Measurements from ENCODE around the gene CBFA2T3. TPM values are rescaled to one million over a fixed set of nuclear protein-coding genes. Genes with fewer than 3 reads are reported as not detected.

CBFA2T3 gene
- total and polyA plus RNA-seq, 2 of the 13 experiments (the other 11 are each of a cell fraction or from before 2014, with no cell fraction given): 0.05 TPM; not detected in 1

GRCh38 chr16:88855736-88856121 lies 121.3 kb downstream of the CBFA2T3 start:
- Histone ChIP-seq H3K79me2 (ENCODE audit: insufficient read depth, low read length) (peaks cover 12% of the 10 kb centered on the region), H3K36me3 (replicated peaks in 1 of 2; ENCODE audit: control insufficient read depth in 1 of 2, insufficient read depth in 2 of 2, low read length in 2 of 2) (peaks cover 10 to 24% of the 10 kb centered on the region in 2 experiments), H3K27ac (ENCODE audit: extremely low read length, insufficient read depth, low read length) (no peak overlapping the region), H3K9ac (ENCODE audit: insufficient read depth, low read depth, low read length) (peak overlapping the region; percentile 54; the same call in 1 of the 2 replicates), H3K4me2 (ENCODE audit: low read depth, low read length) (peak overlapping the region; percentile 84), H3K4me1 (ENCODE audit: insufficient read depth, low read length) (peaks cover 15% of the 10 kb centered on the region), H3K9me3 (ENCODE audit: low read length) (no peaks in the 10 kb centered on the region), H3K4me3 (replicated peaks in 1 of 3; ENCODE audit: insufficient read depth in 1 of 3, low read depth in 2 of 3, low read length in 3 of 3) (peak overlapping the region; percentile 54 to 73 (median 72); a peak in 5 of 6 replicates), H3K27me3 (ENCODE audit: control insufficient read depth in 1 of 2, insufficient read depth in 2 of 2, low read length in 2 of 2) (no peaks in the 10 kb centered on the region; a peak in 1 of 5 replicates), H4K20me1 (ENCODE audit: insufficient read depth, low read length) (peaks cover 3% of the 10 kb centered on the region; the same call in 1 of the 2 replicates), H2AFZ (ENCODE audit: low read length) (no peak overlapping the region)
- in situ Hi-C loops (cut with HindIII; ENCODE audit: extremely low pct_ligation_motif_present, low pct_unique_long_range_greater_than_20kb): loop anchor here (5.0 kb wide), 2 partner anchors 43 to 98 kb away; partner anchors contain the start of gene APRT
- ChIA-PET POLR2A (interaction anchor here (2.3 kb wide), 1 partner anchor 312 kb away, joined by 9 read pairs; no protein-coding TSS in a partner anchor), CTCF (ENCODE audit: low intra/inter-chr PET ratio, low total read pairs) (no interaction called here)
- WGBS (ENCODE audit: low lambda C conversion rate): 89% methylated on average over 10 of the region's 13 CpGs
- FAIRE-seq (no peak), DNase-seq (ENCODE audit: low spot score) (no peak), ATAC-seq (no peak)
- TF ChIP-seq ZNF839 (CRISPR knock-in tag; IDR thresholded peaks at IDR 0.05; ENCODE audit: borderline replicate concordance) (peak; percentile 26; the same call in 1 of the 2 replicates), HIC2 (CRISPR knock-in tag; IDR thresholded peaks at IDR 0.05; ENCODE audit: low read depth) (no peak)
- TF ChIP-seq, protein P1, sequence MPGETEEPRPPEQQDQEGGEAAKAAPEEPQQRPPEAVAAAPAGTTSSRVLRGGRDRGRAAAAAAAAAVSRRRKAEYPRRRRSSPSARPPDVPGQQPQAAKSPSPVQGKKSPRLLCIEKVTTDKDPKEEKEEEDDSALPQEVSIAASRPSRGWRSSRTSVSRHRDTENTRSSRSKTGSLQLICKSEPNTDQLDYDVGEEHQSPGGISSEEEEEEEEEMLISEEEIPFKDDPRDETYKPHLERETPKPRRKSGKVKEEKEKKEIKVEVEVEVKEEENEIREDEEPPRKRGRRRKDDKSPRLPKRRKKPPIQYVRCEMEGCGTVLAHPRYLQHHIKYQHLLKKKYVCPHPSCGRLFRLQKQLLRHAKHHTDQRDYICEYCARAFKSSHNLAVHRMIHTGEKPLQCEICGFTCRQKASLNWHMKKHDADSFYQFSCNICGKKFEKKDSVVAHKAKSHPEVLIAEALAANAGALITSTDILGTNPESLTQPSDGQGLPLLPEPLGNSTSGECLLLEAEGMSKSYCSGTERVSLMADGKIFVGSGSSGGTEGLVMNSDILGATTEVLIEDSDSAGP (CRISPR knock-in tag; IDR thresholded peaks at IDR 0.05; ENCODE audit: borderline replicate concordance): 0 out of 2 replicates have a peak, but pooled peaks have one; percentile 34
- BruUV-seq (replicated peaks): TSS peak; percentile 40
- intact Hi-C loops (cut with micrococcal nuclease; ENCODE audit: unreplicated experiment): loop anchor here (5.0 kb wide), 2 partner anchors 38 to 98 kb away; no protein-coding TSS in a partner anchor

All from HepG2 (cell line).